ENCODE results near the gene NFX1. TPM values are rescaled to one million over a fixed set of nuclear protein-coding genes. Genes with fewer than 3 reads are reported as not detected.

The NFX1 gene
- total and polyA plus RNA-seq, 8 donors = 11.3 to 46.9 (median 25.5) TPM

GRCh38 chr9:33265211-33265865 lies 25.0 kb upstream of the NFX1 start:
- Histone ChIP-seq H3K4me3 (peak overlapping the region; percentile 86 to 93 (median 88)), H3K27me3 (no peaks in the 10 kb centered on the region), H3K36me3 (peaks cover 26 to 66% (median 63%) of the 10 kb centered on the region in 4 donors), H3K9me3 (no peaks in the 10 kb centered on the region), H3K27ac (peak overlapping the region; percentile 85 to 95 (median 94)), H3K4me1 (peaks cover 19 to 48% (median 35%) of the 10 kb centered on the region in 4 donors)
- peak in 1 of 2 donors; percentile 37 for DNase-seq
- intact Hi-C loops (cut with DNase I; ENCODE audit: low total_unique reads) = no loop called here
- peak in 1 of 4 donors; percentile 16 for TF ChIP-seq POLR2A (IDR thresholded peaks at IDR 0.05)
- no peak for TF ChIP-seq EP300 (IDR thresholded peaks at IDR 0.05)
- 17 to 23% (median 19%) methylated on average over 13 of the region's 13 CpGs for WGBS, 5 donors

- DNase-seq = no peak
- intact Hi-C loops (cut with DNase I; ENCODE audit: low total_unique reads) = no loop called here
- Histone ChIP-seq H3K27me3 (no peaks in the 10 kb centered on the region), H3K27ac (no peak overlapping the region), H3K4me1 (peaks cover 19 to 37% (median 32%) of the 10 kb centered on the region in 4 donors), H3K4me3 (no peak overlapping the region), H3K36me3 (peaks cover 23 to 66% (median 63%) of the 10 kb centered on the region in 4 donors), H3K9me3 (no peaks in the 10 kb centered on the region)
- TF ChIP-seq POLR2A (IDR thresholded peaks at IDR 0.05) (no peak), CTCF (IDR thresholded peaks at IDR 0.05) (no peak), EP300 (IDR thresholded peaks at IDR 0.05) (no peak), POLR2AphosphoS5 (IDR thresholded peaks at IDR 0.05) (no peak)
These were observed 23.1 kb upstream of the NFX1 start for GRCh38 chr9:33267151-33267767.

GRCh38 chr9:33270146-33270545 lies 20.2 kb upstream of the NFX1 start:
- 85 to 95% (median 93%) methylated on average over 3 of the region's 3 CpGs for WGBS, 5 donors

GRCh38 chr9:33272061-33272460 lies 18.3 kb upstream of the NFX1 start:
- Histone ChIP-seq H3K27ac (peak overlapping the region in 1 of 5 donors; percentile 45), H3K36me3 (peaks cover 46 to 100% (median 100%) of the 10 kb centered on the region in 4 donors), H3K4me1 (peaks cover 0 to 5% (median under 1%) of the 10 kb centered on the region in 4 donors), H3K9me3 (no peaks in the 10 kb centered on the region), H3K4me3 (no peak overlapping the region), H3K27me3 (no peaks in the 10 kb centered on the region)
- TF ChIP-seq POLR2A (IDR thresholded peaks at IDR 0.05) (no peak), CTCF (IDR thresholded peaks at IDR 0.05) (no peak), POLR2AphosphoS5 (IDR thresholded peaks at IDR 0.05) (no peak), EP300 (IDR thresholded peaks at IDR 0.05) (no peak)
- intact Hi-C loops (cut with DNase I; ENCODE audit: low total_unique reads) = no loop called here
- 77 to 98% (median 93%) methylated on average over 1 of the region's 1 CpG for WGBS, 5 donors
- DNase-seq = no peak

More at GRCh38 chr9:33270146-33270545, 20.2 kb upstream of the NFX1 start:
- Histone ChIP-seq H3K27ac (no peak overlapping the region), H3K4me1 (peaks cover 12 to 24% (median 17%) of the 10 kb centered on the region in 4 donors), H3K4me3 (no peak overlapping the region), H3K36me3 (peaks cover 37 to 91% (median 88%) of the 10 kb centered on the region in 4 donors), H3K27me3 (no peaks in the 10 kb centered on the region), H3K9me3 (no peaks in the 10 kb centered on the region)
- intact Hi-C loops (cut with DNase I; ENCODE audit: low total_unique reads) = no loop called here
- TF ChIP-seq EP300 (IDR thresholded peaks at IDR 0.05) = no peak
- no peak for TF ChIP-seq CTCF (IDR thresholded peaks at IDR 0.05)
- DNase-seq = no peak

All from stomach (tissue), 9 donors.